Measurements from ENCODE around the gene TLR6. TPM values are rescaled to one million over a fixed set of nuclear protein-coding genes. Genes with fewer than 3 reads are reported as not detected.

TLR6 gene
- total and polyA plus RNA-seq, 4 donors = 0.26 to 2.1 (median 1.3) TPM

DNA sequence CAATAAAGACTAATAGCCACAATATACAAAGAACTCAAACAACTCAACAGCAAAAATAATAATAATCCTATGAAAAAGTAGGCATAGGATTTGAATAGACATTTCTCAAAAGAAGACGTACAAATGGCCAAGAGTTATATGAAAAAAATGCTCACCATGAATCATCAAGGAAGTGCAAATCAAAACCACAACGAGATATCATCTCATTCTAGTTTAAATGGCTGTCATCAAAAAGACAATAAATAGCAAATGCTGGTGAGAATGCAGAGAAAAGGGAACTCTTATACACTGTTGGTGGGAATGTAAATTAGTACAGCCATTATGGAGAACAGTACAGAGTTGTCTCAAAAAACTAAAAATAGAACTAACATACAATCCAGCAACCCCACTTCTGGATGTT lies 18.8 kb downstream of the TLR6 start:
- 69% methylated on average over 2 of the region's 2 CpGs for WGBS
- no peak overlapping the region for H3K9ac ChIP-seq (ENCODE audit: low read depth in 1 of 2, low read length in 2 of 2)
- no peaks in the 10 kb centered on the region for H3K9me3 ChIP-seq (ENCODE audit: control insufficient read depth in 4 of 4, low read length in 3 of 4)
- no peaks in the 10 kb centered on the region for H3K27me3 ChIP-seq (ENCODE audit: control insufficient read depth in 4 of 4, insufficient read depth in 4 of 4, low read length in 3 of 4)
- no peak for TF ChIP-seq FOXA2 (IDR thresholded peaks at IDR 0.05)
- TF ChIP-seq, protein P1, sequence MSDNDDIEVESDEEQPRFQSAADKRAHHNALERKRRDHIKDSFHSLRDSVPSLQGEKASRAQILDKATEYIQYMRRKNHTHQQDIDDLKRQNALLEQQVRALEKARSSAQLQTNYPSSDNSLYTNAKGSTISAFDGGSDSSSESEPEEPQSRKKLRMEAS (IDR thresholded peaks at IDR 0.05) = no peak
- TF ChIP-seq, protein P2, sequence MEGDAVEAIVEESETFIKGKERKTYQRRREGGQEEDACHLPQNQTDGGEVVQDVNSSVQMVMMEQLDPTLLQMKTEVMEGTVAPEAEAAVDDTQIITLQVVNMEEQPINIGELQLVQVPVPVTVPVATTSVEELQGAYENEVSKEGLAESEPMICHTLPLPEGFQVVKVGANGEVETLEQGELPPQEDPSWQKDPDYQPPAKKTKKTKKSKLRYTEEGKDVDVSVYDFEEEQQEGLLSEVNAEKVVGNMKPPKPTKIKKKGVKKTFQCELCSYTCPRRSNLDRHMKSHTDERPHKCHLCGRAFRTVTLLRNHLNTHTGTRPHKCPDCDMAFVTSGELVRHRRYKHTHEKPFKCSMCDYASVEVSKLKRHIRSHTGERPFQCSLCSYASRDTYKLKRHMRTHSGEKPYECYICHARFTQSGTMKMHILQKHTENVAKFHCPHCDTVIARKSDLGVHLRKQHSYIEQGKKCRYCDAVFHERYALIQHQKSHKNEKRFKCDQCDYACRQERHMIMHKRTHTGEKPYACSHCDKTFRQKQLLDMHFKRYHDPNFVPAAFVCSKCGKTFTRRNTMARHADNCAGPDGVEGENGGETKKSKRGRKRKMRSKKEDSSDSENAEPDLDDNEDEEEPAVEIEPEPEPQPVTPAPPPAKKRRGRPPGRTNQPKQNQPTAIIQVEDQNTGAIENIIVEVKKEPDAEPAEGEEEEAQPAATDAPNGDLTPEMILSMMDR (IDR thresholded peaks at IDR 0.05; ENCODE audit: low read depth, low read length, missing input control) = no peak
- TF ChIP-seq SP1 (IDR thresholded peaks at IDR 0.05) = no peak
- no peak for TF ChIP-seq RAD21 (IDR thresholded peaks at IDR 0.05)
- no peak for TF ChIP-seq YY1 (IDR thresholded peaks at IDR 0.05)
- TF ChIP-seq HNF4G (IDR thresholded peaks at IDR 0.05) = no peak
- H3K4me1 ChIP-seq (ENCODE audit: control insufficient read depth in 4 of 4, insufficient read depth in 4 of 4, low read length in 3 of 4) = no peaks in the 10 kb centered on the region
- no peak for DNase-seq (ENCODE audit: low spot score)
- no peak overlapping the region for H3K27ac ChIP-seq (ENCODE audit: low read depth in 1 of 2, low read length in 2 of 2)
- no peak overlapping the region for H3K4me3 ChIP-seq (ENCODE audit: low read depth in 1 of 3, low read length in 3 of 3)
- no peaks in the 10 kb centered on the region for H3K36me3 ChIP-seq (ENCODE audit: control insufficient read depth in 4 of 4, insufficient read depth in 3 of 4, low read depth in 1 of 4, low read length in 3 of 4)

DNA sequence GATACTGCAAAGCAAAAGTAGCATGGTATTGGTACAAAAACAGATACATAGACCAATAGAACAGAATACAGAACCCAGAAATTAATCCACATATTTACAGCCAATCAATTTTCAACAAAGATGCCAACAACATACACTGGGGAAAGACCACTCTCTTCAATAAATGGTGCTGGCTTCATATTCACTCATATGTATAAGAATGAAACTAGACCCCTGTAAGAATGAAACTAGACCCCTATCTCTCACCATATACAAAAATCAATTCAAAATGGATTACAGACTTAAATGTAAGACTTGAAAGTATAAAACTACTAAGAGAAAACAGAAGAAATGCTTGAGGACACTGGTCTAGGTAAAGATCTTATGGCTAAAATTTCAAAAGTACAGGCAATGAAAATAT lies 19.3 kb downstream of the TLR6 start:
- Histone ChIP-seq H3K4me1 (ENCODE audit: control insufficient read depth in 4 of 4, insufficient read depth in 4 of 4, low read length in 3 of 4) (no peaks in the 10 kb centered on the region), H3K27me3 (ENCODE audit: control insufficient read depth in 4 of 4, insufficient read depth in 4 of 4, low read length in 3 of 4) (no peaks in the 10 kb centered on the region), H3K36me3 (ENCODE audit: control insufficient read depth in 4 of 4, insufficient read depth in 3 of 4, low read depth in 1 of 4, low read length in 3 of 4) (no peaks in the 10 kb centered on the region), H3K9me3 (ENCODE audit: control insufficient read depth in 4 of 4, low read length in 3 of 4) (no peaks in the 10 kb centered on the region), H3K9ac (ENCODE audit: low read depth in 1 of 2, low read length in 2 of 2) (no peak overlapping the region), H3K27ac (ENCODE audit: low read depth in 1 of 2, low read length in 2 of 2) (no peak overlapping the region), H3K4me3 (ENCODE audit: low read depth in 1 of 3, low read length in 3 of 3) (no peak overlapping the region)
- TF ChIP-seq NR2F2 (IDR thresholded peaks at IDR 0.05) = no peak
- TF ChIP-seq GABPA (IDR thresholded peaks at IDR 0.05 in 1 of 2, conservative IDR thresholded peaks at IDR 0.05 in 1 of 2) = no peak
- TF ChIP-seq, protein P3, sequence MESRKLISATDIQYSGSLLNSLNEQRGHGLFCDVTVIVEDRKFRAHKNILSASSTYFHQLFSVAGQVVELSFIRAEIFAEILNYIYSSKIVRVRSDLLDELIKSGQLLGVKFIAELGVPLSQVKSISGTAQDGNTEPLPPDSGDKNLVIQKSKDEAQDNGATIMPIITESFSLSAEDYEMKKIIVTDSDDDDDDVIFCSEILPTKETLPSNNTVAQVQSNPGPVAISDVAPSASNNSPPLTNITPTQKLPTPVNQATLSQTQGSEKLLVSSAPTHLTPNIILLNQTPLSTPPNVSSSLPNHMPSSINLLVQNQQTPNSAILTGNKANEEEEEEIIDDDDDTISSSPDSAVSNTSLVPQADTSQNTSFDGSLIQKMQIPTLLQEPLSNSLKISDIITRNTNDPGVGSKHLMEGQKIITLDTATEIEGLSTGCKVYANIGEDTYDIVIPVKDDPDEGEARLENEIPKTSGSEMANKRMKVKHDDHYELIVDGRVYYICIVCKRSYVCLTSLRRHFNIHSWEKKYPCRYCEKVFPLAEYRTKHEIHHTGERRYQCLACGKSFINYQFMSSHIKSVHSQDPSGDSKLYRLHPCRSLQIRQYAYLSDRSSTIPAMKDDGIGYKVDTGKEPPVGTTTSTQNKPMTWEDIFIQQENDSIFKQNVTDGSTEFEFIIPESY (IDR thresholded peaks at IDR 0.05) = no peak
- no peak for TF ChIP-seq TAF1 (conservative IDR thresholded peaks at IDR 0.05)
- TF ChIP-seq RXRA (IDR thresholded peaks at IDR 0.05) = no peak
- TF ChIP-seq, protein P4, sequence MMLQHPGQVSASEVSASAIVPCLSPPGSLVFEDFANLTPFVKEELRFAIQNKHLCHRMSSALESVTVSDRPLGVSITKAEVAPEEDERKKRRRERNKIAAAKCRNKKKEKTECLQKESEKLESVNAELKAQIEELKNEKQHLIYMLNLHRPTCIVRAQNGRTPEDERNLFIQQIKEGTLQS (IDR thresholded peaks at IDR 0.05) = no peak
- TF ChIP-seq HNF4A (conservative IDR thresholded peaks at IDR 0.05) = no peak
- no peak for TF ChIP-seq FOXA2 (IDR thresholded peaks at IDR 0.05)
- TF ChIP-seq, protein P2 (IDR thresholded peaks at IDR 0.05; ENCODE audit: low read depth, low read length, missing input control) = no peak
- no peak for TF ChIP-seq YY1 (IDR thresholded peaks at IDR 0.05)
- TF ChIP-seq EGR1 (IDR thresholded peaks at IDR 0.05; ENCODE audit: low read depth in 2 of 2) = no peak
- TF ChIP-seq, protein P5, sequence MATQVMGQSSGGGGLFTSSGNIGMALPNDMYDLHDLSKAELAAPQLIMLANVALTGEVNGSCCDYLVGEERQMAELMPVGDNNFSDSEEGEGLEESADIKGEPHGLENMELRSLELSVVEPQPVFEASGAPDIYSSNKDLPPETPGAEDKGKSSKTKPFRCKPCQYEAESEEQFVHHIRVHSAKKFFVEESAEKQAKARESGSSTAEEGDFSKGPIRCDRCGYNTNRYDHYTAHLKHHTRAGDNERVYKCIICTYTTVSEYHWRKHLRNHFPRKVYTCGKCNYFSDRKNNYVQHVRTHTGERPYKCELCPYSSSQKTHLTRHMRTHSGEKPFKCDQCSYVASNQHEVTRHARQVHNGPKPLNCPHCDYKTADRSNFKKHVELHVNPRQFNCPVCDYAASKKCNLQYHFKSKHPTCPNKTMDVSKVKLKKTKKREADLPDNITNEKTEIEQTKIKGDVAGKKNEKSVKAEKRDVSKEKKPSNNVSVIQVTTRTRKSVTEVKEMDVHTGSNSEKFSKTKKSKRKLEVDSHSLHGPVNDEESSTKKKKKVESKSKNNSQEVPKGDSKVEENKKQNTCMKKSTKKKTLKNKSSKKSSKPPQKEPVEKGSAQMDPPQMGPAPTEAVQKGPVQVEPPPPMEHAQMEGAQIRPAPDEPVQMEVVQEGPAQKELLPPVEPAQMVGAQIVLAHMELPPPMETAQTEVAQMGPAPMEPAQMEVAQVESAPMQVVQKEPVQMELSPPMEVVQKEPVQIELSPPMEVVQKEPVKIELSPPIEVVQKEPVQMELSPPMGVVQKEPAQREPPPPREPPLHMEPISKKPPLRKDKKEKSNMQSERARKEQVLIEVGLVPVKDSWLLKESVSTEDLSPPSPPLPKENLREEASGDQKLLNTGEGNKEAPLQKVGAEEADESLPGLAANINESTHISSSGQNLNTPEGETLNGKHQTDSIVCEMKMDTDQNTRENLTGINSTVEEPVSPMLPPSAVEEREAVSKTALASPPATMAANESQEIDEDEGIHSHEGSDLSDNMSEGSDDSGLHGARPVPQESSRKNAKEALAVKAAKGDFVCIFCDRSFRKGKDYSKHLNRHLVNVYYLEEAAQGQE (IDR thresholded peaks at IDR 0.05) = no peak
- TF ChIP-seq RAD21 (IDR thresholded peaks at IDR 0.05) = no peak
- DNase-seq (ENCODE audit: low spot score) = no peak
